Suppressor macrophage treated with lipopolysaccharide for 4 hours (primary cell): ENCODE results near the gene MBNL2.

ENCODE experiments used
- DNase-seq: peaks from one replicate; pipeline ENCODE4 v3.0.0-alpha.2; 2020

MBNL2 gene

GRCh38 chr13:97255515-97256021 lies 33.4 kb downstream of the MBNL2 start:
- no peak for DNase-seq

- DNase-seq = no peak
Measured at GRCh38 chr13:97256343-97256783, 34.2 kb downstream of the MBNL2 start.

GRCh38 chr13:97257228-97257755 lies 35.2 kb downstream of the MBNL2 start:
- no peak for DNase-seq

GRCh38 chr13:97257800-97258799 lies 36.0 kb downstream of the MBNL2 start:
- DNase-seq = peak; percentile 57

- no peak for DNase-seq
Measured at GRCh38 chr13:97258801-97259200, 36.7 kb downstream of the MBNL2 start.

GRCh38 chr13:97259410-97259797 lies 37.3 kb downstream of the MBNL2 start:
- DNase-seq = no peak

GRCh38 chr13:97259798-97260714 lies 37.9 kb downstream of the MBNL2 start:
- no peak for DNase-seq

GRCh38 chr13:97261254-97262005 lies 39.3 kb downstream of the MBNL2 start:
- no peak for DNase-seq

- no peak for DNase-seq
Measured at GRCh38 chr13:97262058-97262457, 39.9 kb downstream of the MBNL2 start.

- no peak for DNase-seq
Measured at GRCh38 chr13:97263160-97263559, 41.0 kb downstream of the MBNL2 start.

GRCh38 chr13:97264663-97265062 lies 42.5 kb downstream of the MBNL2 start:
- DNase-seq = no peak

GRCh38 chr13:97266332-97266731 lies 44.2 kb downstream of the MBNL2 start:
- no peak for DNase-seq

GRCh38 chr13:97266772-97267417 lies 44.8 kb downstream of the MBNL2 start:
- no peak for DNase-seq

- DNase-seq = no peak
Measured at GRCh38 chr13:97267418-97268059, 45.4 kb downstream of the MBNL2 start.

GRCh38 chr13:97268772-97269171 lies 46.6 kb downstream of the MBNL2 start:
- DNase-seq = no peak

GRCh38 chr13:97269603-97270002 lies 47.5 kb downstream of the MBNL2 start:
- no peak for DNase-seq

- DNase-seq = no peak
Measured at GRCh38 chr13:97272526-97272925, 50.4 kb downstream of the MBNL2 start.

GRCh38 chr13:97273341-97273831 lies 51.3 kb downstream of the MBNL2 start:
- no peak for DNase-seq

- no peak for DNase-seq
Measured at GRCh38 chr13:97274829-97275649, 52.9 kb downstream of the MBNL2 start.
